GF-D8 (cell line): ENCODE measurements around the gene BIN2.
A peak's percentile ranks its signal among the peaks of the same experiment; 100 is the strongest.
"Not testable (repeated sequence)": the region's sequence is repeated elsewhere in the genome, so short reads cannot be mapped to it uniquely, and the experiment has no call there.

Source experiments
- DNase-seq: peaks from one replicate; lab custom pipeline; 2025; lab: John Stamatoyannopoulos, UW

BIN2 gene

GRCh38 chr12:51345681-51346080, 21.7 kb upstream of the BIN2 start:
- no peak for DNase-seq

GRCh38 chr12:51343201-51343600, 19.2 kb upstream of the BIN2 start:
- DNase-seq, result no peak

- no peak for DNase-seq
These were observed 18.4 kb upstream of the BIN2 start for GRCh38 chr12:51342416-51342815.

GRCh38 chr12:51341251-51342007, 17.5 kb upstream of the BIN2 start:
- DNase-seq, result peak; percentile 12

GRCh38 chr12:51339750-51340149, 15.8 kb upstream of the BIN2 start:
- no peak for DNase-seq

GRCh38 chr12:51337336-51337735, 13.4 kb upstream of the BIN2 start:
- not testable (repeated sequence) for DNase-seq

GRCh38 chr12:51335931-51336330, 12.0 kb upstream of the BIN2 start:
- DNase-seq, result peak; percentile 93

GRCh38 chr12:51334764-51335163, 10.8 kb upstream of the BIN2 start:
- no peak for DNase-seq

- no peak for DNase-seq
These were observed 9.6 kb upstream of the BIN2 start for GRCh38 chr12:51333536-51333935.

- no peak for DNase-seq
These were observed 6.2 kb upstream of the BIN2 start for GRCh38 chr12:51330186-51330585.

- DNase-seq, result peak; percentile 12
These were observed 5.8 kb upstream of the BIN2 start for GRCh38 chr12:51329742-51330141.

GRCh38 chr12:51328587-51328986, 4.6 kb upstream of the BIN2 start:
- DNase-seq, result no peak

GRCh38 chr12:51326698-51327439, 2.9 kb upstream of the BIN2 start:
- peak; percentile 93 for DNase-seq

GRCh38 chr12:51324953-51325352, 979 bp upstream of the BIN2 start:
- DNase-seq, result no peak

GRCh38 chr12:51323317-51323960, 535 bp downstream of the BIN2 start:
- no peak for DNase-seq

GRCh38 chr12:51322452-51322851, 1.5 kb downstream of the BIN2 start:
- no peak for DNase-seq

- no peak for DNase-seq
These were observed 2.1 kb downstream of the BIN2 start for GRCh38 chr12:51321882-51322281.

- DNase-seq, result peak; percentile 59
These were observed 3.2 kb downstream of the BIN2 start for GRCh38 chr12:51320695-51321320.

- DNase-seq, result no peak
These were observed 3.7 kb downstream of the BIN2 start for GRCh38 chr12:51320311-51320694.

GRCh38 chr12:51318846-51319599, 5.0 kb downstream of the BIN2 start:
- peak; percentile 91 for DNase-seq

GRCh38 chr12:51318057-51318806, 5.7 kb downstream of the BIN2 start:
- not testable (repeated sequence) for DNase-seq
